Subcutaneous adipose tissue (tissue), 4 donors: Measurements from ENCODE around the gene BRINP2. TPM values are rescaled to one million over a fixed set of nuclear protein-coding genes. Genes with fewer than 3 reads are reported as not detected.

Experiments
- total RNA-seq, 4 donors: library from RNA; depleted of rRNA; stranded (reverse); fragments of >200 nt; gene quantifications; one replicate each; pipeline ENCODE4 v1.1.0, GENCODE V29; 2016
- TF ChIP-seq, protein P1 (sequence below): fragments of 450-650 bp; IDR thresholded peaks from one replicate; pipeline ENCODE4 v1.5.1; 2016; ENCODE audit warnings: low read depth, mild to moderate bottlenecking, control low read depth, antibody characterized with exemption, moderate library complexity

Gene BRINP2
- total RNA-seq, 4 donors from 2014 or later: 0.17 to 1.8 (median 0.70) TPM

DNA sequence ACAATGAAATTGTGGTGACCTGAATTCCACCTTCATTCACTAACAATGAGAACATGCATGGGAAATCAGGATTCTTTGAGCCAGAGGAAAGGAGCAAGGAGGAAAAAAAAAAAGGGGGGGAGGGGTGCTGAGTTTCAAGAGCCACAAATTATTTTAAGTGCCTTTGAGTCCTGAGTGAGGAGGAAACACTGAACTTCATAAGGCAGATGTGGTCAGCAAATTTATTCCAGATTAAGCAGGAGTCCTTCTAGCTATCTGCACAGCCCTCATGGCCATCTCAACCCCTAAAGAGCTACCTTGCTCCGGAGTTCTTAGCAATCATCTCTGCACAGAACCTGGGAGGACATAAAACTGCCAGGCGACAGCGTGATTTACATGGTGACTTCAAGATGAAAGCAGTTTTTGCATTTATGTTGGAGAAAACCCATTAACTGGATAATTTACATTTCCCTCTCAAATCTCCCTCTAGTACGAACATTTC lies 27.9 kb upstream of the BRINP2 start:
- TF ChIP-seq, protein P1, sequence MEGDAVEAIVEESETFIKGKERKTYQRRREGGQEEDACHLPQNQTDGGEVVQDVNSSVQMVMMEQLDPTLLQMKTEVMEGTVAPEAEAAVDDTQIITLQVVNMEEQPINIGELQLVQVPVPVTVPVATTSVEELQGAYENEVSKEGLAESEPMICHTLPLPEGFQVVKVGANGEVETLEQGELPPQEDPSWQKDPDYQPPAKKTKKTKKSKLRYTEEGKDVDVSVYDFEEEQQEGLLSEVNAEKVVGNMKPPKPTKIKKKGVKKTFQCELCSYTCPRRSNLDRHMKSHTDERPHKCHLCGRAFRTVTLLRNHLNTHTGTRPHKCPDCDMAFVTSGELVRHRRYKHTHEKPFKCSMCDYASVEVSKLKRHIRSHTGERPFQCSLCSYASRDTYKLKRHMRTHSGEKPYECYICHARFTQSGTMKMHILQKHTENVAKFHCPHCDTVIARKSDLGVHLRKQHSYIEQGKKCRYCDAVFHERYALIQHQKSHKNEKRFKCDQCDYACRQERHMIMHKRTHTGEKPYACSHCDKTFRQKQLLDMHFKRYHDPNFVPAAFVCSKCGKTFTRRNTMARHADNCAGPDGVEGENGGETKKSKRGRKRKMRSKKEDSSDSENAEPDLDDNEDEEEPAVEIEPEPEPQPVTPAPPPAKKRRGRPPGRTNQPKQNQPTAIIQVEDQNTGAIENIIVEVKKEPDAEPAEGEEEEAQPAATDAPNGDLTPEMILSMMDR: no peak

DNA sequence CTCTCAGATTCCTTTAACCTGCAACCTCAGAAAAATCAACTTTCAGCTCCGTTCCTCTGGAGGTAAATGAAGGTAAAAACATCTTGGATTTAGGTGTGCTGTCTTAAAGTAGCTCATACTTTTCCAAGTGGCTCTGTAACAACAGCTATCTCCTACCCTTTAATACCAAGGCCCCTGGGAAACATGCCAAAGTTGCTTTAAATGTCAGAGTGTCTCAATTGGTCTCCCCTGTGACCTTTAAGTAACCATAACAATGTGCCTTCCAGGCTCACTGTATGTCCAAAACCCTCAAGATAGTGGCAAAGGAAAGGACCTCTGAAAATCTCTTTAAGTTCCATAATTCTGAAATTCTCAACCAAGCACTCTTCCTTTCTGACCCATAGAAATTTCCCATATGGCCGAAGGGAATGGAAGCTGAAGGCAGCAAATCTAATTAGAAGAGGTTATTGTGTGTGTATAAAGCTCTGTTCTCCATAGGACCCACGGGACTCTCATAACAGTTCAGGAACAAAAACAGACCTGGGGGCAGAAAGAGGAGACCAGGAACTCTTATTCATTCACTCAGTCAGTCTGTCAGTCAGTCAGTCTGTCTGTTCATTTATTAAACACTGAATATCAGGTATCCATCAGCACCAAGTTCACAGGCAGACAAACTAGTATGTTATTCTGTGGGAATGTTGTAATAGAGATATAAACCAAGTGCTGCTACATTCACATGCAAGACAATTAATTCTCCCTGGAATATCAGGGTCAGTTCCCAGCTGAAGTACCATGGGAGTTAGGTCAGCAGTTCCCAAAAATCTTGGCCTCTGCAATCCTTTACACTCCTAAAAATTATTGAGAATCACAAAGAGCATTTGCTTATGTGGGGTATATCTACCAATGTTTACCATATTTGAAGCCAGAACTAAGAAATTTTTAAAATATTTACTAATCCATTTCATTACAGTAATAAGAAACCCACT lies 25.4 kb upstream of the BRINP2 start:
- TF ChIP-seq, protein P1: no peak

DNA sequence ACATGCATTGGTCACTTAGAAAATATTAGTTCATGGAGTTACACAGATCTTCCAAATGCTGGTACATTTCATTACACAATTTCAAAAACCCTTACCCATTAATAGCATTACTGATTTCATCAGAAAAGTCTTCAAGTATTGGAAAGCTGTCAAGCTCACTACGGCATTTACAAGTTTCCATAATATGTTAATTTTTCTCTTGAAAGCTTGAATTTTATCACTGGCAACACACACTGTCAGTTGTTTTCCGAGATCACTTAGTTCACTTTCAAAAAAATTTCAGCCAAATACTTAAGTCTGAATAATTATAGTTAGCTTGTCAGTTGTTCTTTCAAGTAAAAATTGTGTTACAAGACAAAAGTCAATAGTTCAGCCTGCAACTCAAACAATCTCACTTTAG lies 24.3 kb upstream of the BRINP2 start:
- TF ChIP-seq, protein P1: no peak

DNA sequence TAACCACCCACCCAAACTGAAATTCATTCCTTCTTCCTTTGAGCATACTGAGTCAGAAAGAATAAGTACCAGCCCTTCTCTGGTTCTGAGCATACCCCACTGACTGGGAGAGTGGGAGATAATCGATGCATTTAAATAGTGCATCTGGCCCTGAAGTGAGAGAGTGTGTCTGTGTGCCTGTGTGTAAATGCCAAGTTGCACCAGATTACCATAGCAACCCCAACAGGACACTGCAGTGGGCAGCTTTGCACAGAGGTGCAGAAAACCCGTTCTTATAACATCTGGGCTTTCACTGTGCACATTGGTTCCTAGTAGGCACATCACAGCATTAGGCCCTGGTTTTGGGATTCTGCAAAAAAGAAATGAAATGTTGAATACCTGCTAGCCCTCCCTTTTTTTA lies 8.5 kb upstream of the BRINP2 start:
- TF ChIP-seq, protein P1: no peak

DNA sequence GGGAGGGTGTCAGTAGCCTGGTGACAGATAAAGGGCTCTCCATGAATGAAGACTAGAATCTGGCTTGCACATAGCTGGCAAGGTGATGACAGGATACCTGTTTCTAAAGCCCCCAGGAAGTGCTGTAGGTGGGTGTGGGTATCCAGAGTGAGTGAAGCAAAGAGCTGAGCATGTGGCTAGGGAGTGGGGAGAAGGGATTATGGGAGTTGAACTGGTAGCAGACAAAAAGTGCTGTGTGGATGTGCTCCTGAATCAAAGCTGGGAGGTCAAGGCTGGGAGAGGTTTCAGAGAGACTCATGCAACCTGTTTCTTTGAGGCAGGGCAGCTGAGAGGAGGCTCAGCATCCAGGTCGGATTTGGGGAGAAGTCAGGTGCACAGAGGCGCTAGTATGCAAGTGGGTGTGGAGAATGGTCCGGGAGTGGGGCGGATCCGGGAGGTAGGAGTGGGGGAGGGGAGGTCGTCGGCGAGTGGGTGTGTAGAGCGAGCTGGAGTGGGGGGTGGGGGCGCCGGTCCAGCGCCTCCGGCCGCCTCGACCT lies 6.8 kb upstream of the BRINP2 start:
- TF ChIP-seq, protein P1: no peak

DNA sequence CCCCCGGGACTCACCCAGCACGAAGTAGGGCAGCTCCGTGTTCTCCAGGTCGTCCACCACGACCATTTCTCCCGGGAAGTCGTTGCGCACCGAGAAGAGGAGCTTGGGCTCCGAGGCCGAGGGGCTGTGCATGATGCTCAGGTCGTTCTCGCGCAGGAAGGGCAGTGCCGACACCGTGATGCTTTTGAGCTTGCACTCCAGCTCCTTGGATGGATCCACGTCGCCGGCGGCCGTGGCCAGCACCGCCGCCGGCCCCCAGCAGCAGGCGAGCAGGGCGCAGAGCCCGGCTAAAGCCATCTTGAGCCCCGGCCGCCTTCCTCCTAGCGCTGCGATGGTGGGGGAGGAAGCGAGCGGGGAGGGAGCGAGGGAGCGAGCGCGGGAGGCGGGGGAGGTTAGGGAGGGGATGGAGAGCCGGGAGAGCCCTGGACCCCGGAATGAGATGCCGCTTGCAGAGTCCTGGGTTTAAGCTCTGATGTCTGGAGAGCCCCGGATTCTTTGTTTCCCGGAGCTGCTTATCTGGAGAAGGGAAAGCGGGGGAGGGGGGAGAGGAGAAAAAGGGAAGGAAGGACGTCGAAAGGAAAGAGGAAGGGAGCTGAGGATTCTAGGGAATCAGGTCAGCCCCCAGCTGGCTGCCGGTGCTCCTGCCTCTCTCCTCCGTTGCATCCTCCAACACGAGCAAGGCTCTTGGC lies 6.2 kb upstream of the BRINP2 start, which contains the start of gene ASTN1:
Gene ASTN1 (minus strand): TSS at position 333 of the 689 bp plus-strand sequence. CDS start 36 bp downstream, at position 297.
- TF ChIP-seq, protein P1: no peak

DNA sequence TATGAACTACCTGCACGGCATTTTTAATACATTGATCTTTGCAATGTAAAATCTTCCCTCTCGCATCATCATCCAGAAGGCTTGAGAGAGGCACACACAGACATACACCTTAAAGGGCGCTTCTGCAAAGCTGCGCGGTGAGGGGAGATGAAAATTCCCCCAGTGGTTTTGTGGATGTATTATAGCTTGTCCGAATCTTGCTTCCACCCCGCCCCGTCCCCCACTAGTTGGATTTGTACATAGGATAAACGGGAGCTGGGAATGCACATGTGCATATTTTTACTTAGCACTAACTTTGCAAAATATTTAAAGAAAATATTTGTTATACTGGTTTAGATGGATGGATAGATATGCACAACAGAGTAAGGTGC lies 5.7 kb upstream of the BRINP2 start:
- TF ChIP-seq, protein P1: no peak
